Activated CD8-positive, alpha-beta memory T cell treated with anti-CD3 and anti-CD28 coated beads for 36 hours (primary cell): Measurements from ENCODE around the gene ZBTB2. TPM values are rescaled to one million over a fixed set of nuclear protein-coding genes. Genes with fewer than 3 reads are reported as not detected.
"Not testable (repeated sequence)": the region's sequence is repeated elsewhere in the genome, so short reads cannot be mapped to it uniquely, and the experiment has no call there.

Experiments used
- CTCF ChIA-PET: fragments of 350-600 bp; sonication (Branson Sonifier 250); formaldehyde crosslinking; loops from one replicate; lab custom pipeline; 2021; ENCODE audit warnings: antibody characterized with exemption; lab: Charles Lee
- POLR2A ChIA-PET: fragments of 350-600 bp; sonication (Branson Sonifier 250); formaldehyde crosslinking; loops from one replicate; lab custom pipeline; 2021; ENCODE audit warnings: antibody characterized with exemption; lab: Charles Lee
- total RNA-seq, 2 experiments: library from RNA; stranded (reverse); gene quantifications; one replicate each; pipeline ENCODE4 v1.2.3, GENCODE V29; 2021

The ZBTB2 gene
- total RNA-seq, 2 experiments from 2014 or later = 20.8 to 22.2 TPM

DNA sequence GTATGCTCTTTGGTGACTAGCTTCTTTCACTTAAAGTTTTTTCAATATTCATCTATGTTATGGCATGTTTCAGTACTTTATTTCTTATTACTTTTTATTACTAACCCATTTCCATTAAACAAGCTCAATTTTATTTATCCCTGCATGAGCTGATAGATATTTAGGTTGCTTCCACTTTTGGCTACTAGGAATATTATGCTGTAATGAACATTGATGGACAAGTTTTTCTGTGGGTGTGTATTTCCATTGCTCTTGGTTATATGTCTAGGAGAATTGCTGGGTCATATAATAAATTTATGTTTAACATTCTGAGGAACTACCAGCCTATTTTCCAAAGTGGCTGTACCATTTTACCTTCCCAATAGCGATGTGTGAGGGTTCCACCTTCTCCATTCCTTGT lies 69.9 kb downstream of the ZBTB2 start:
- ChIA-PET POLR2A (no interaction called here), CTCF (interaction anchor here (0.6 to 2.1 kb wide), 2 partner anchors 307 to 389 kb away, joined by 4 to 6 read pairs; no protein-coding TSS in a partner anchor)

DNA sequence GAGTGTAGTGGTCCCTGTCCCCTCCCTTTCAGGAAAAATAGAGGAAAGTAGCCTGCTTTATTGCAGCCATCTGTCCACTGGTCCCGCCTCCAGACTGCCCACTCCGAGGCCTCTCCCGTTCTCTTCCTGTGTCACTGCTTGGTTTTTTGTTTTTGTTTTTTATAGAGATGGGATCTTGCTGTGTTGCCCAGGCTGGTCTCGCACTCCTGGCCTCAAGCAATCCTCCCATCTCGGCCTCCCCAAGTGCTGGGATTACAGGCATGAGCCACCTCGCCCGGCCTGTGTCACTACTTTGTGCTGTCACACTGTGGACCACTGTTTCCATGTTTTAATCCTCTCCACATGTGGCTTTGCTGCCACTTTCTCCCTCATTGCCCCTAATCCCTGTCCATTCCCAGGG lies 71.2 kb downstream of the ZBTB2 start:
- CTCF ChIA-PET = no interaction called here
- POLR2A ChIA-PET = no interaction called here

DNA sequence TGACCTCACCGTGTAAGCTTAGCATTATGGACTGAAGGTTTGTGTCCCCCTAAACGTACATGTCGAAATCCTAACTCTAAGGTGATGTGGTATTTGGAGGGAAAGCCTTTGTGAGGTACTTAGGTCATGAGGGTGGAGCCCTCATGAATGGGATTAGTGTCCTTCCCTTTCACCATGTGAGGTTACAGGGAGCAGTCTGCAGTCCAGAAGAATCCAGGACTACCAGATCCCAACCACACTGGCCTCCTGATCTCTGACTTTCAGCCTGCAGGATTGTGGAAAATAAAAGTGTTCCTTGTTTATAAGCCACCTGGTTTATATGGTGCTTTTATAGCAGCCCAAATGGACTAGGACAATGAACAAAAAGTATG lies 73.4 kb downstream of the ZBTB2 start:
- ChIA-PET CTCF (no interaction called here), POLR2A (no interaction called here)

DNA sequence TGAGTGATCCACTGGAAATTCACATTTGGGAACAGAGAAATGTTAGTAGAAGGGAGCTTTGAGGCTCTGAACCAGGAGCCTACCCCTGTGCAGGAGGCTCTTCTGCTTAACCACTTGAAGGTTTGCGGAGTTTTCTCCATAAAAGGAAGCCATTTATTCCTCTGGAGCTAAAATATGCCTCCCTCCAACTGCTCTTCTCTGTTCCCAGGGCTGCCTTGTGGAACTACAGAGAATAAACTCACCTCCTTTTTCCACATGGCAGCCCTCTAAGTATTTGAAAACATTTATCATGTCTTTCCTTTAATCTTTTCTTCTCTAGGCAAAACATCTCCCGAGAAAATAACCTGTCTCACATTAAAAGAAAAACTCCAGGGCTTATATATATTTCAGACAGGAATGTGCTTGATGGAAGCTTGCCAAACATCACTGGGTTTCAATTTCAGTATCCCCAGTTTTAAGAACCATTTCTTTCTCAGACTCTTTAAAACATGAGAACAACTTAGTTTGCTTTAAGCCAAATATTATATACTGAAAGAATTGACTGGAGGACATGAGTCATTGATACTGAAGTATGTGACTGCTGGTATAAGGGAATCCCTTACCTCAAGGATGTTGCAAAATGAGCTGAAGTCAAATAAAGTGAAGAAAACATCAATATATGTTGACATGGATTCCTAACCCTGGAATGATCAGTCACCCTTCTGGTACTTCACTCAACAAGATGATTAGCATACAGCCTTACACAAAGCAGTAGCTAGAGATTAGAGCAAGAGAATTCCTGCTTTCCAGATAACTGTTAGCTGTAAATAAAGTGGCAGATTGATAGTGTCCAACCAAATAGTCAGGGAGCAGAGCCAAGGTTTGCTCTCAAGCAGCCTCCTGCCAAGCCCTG lies 74.0 kb downstream of the ZBTB2 start:
- ChIA-PET POLR2A (no interaction called here), CTCF (no interaction called here)

DNA sequence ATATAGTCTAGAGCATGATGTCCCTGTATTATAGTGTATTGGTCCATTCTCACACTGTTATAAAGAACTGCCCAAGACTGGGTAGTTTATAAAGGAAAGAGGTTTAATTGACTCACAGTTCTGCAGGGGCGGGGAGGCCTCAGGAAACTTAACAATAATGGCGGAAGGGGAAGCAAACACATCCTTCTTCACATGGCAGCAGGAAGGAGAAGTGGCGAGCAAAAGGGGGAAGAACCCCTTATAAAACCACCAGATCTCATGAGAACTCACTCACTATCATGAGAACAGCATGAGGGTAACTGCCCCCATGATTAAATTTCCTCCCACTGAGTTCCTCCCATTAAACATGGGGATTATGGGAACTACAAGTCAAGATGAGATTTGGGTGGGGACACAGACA lies 75.7 kb downstream of the ZBTB2 start:
- POLR2A ChIA-PET, CTCF ChIA-PET: not testable (repeated sequence)

Other genes with a start within 250 kb of the ZBTB2 start
- gene AKAP12, start 151.6 kb downstream of the ZBTB2 start, total RNA-seq = 1 to 10 TPM; 1.4 to 1.5 TPM
- 10 to 100 TPM; 25.5 to 26.5 TPM for gene RMND1, start 60.6 kb upstream of the ZBTB2 start, total RNA-seq
- not detected for gene CCDC170, start 102.5 kb upstream of the ZBTB2 start, total RNA-seq